Fibroblast of skin of back (primary cell): ENCODE results near the gene BRD7.
A peak's percentile ranks its signal among the peaks of the same experiment; 100 is the strongest.
"Not testable (repeated sequence)": the region's sequence is repeated elsewhere in the genome, so short reads cannot be mapped to it uniquely, and the experiment has no call there.

ENCODE experiments used
- DNase-seq: peaks from one replicate; pipeline ENCODE4 v3.0.0-alpha.2; 2013

BRD7 gene

GRCh38 chr16:50354629-50355456 lies 13.9 kb downstream of the BRD7 start:
- peak; percentile 24 for DNase-seq

- no peak for DNase-seq
Observed at GRCh38 chr16:50354082-50354481, 14.7 kb downstream of the BRD7 start.

GRCh38 chr16:50351952-50352351 lies 16.8 kb downstream of the BRD7 start:
- DNase-seq = no peak

- DNase-seq = no peak
Observed at GRCh38 chr16:50351116-50351515, 17.7 kb downstream of the BRD7 start.

- DNase-seq = not testable (repeated sequence)
Observed at GRCh38 chr16:50345210-50345609, 23.6 kb downstream of the BRD7 start.

- not testable (repeated sequence) for DNase-seq
Observed at GRCh38 chr16:50343566-50343965, 25.2 kb downstream of the BRD7 start.

- DNase-seq = no peak
Observed at GRCh38 chr16:50340578-50340977, 28.2 kb downstream of the BRD7 start.

GRCh38 chr16:50338371-50339231 lies 30.2 kb downstream of the BRD7 start:
- DNase-seq = peak; percentile 23

GRCh38 chr16:50336884-50337283 lies 31.9 kb downstream of the BRD7 start:
- no peak for DNase-seq

- no peak for DNase-seq
Observed at GRCh38 chr16:50335196-50335958, 33.4 kb downstream of the BRD7 start.

GRCh38 chr16:50334106-50334975 lies 34.4 kb downstream of the BRD7 start:
- no peak for DNase-seq

GRCh38 chr16:50332599-50332998 lies 36.2 kb downstream of the BRD7 start:
- no peak for DNase-seq

- DNase-seq = no peak
Observed at GRCh38 chr16:50331570-50331969, 37.2 kb downstream of the BRD7 start.

GRCh38 chr16:50329446-50330189 lies 39.2 kb downstream of the BRD7 start:
- no peak for DNase-seq

GRCh38 chr16:50326835-50327465 lies 41.8 kb downstream of the BRD7 start:
- DNase-seq = peak; percentile 27

- no peak for DNase-seq
Observed at GRCh38 chr16:50326264-50326663, 42.5 kb downstream of the BRD7 start.

- DNase-seq = no peak
Observed at GRCh38 chr16:50324345-50324744, 44.4 kb downstream of the BRD7 start.

- DNase-seq = peak; percentile 38
Observed at GRCh38 chr16:50323335-50324011, 45.3 kb downstream of the BRD7 start.

GRCh38 chr16:50322333-50322732 lies 46.5 kb downstream of the BRD7 start:
- DNase-seq = no peak

- DNase-seq = no peak
Observed at GRCh38 chr16:50320310-50320709, 48.5 kb downstream of the BRD7 start.
